Measurements from ENCODE around the gene TCP11L1. TPM values are rescaled to one million over a fixed set of nuclear protein-coding genes. Genes with fewer than 3 reads are reported as not detected.

Gene TCP11L1
- total and polyA plus RNA-seq, 9 of the 15 experiments (the other 6 are each of a cell fraction or from before 2014, with no cell fraction given) = 1.6 to 15.3 (median 5.4) TPM

GRCh38 chr11:33039274-33040032, at the start of gene TCP11L1 (continued):
- TF ChIP-seq ZNF212 (CRISPR knock-in tag; IDR thresholded peaks at IDR 0.05) (0 out of 2 replicates have a peak, but pooled peaks have one; percentile 43), CHD7 (IDR thresholded peaks at IDR 0.05; ENCODE audit: low read depth, low read length) (no peak), POLR2G (IDR thresholded peaks at IDR 0.05; ENCODE audit: low read depth, low read length) (peak; percentile 88), ZBTB17 (CRISPR knock-in tag; IDR thresholded peaks at IDR 0.05) (peak; percentile 92), NCOA1 (IDR thresholded peaks at IDR 0.05; ENCODE audit: low read depth) (no peak), PRPF4 (IDR thresholded peaks at IDR 0.05; ENCODE audit: insufficient read depth, low read depth, low read length, poor library complexity, severe bottlenecking) (no peak), ZFX (CRISPR knock-in tag; IDR thresholded peaks at IDR 0.05) (peak; percentile 75), MCM7 (IDR thresholded peaks at IDR 0.05) (no peak), BCLAF1 (IDR thresholded peaks at IDR 0.05; ENCODE audit: borderline replicate concordance in 1 of 2, control insufficient read depth in 1 of 2, low read depth in 2 of 2, low read length in 1 of 2) (no peak), NFRKB (IDR thresholded peaks at IDR 0.05; ENCODE audit: low read depth) (no peak; the same call in 1 of the 2 replicates), SOX6 (IDR thresholded peaks at IDR 0.05) (no peak), NR4A1 (CRISPR knock-in tag; IDR thresholded peaks at IDR 0.05) (peak; percentile 65; the same call in 1 of the 2 replicates), NR4A1 (tag; IDR thresholded peaks at IDR 0.05) (no peak)
